ENCODE measurements around the gene CA6.
"Not testable (repeated sequence)": the region's sequence is repeated elsewhere in the genome, so short reads cannot be mapped to it uniquely, and the experiment has no call there.

Gene CA6

GRCh38 chr1:8945568-8945967 is at the start of gene CA6:
Gene CA6 (plus strand): TSS chr1:8945868. CDS start chr1:8945887, 19 bp downstream.
- no peak for DNase-seq

GRCh38 chr1:8896775-8897174 is 48.9 kb upstream of the CA6 start:
- not testable (repeated sequence) for DNase-seq

GRCh38 chr1:8897505-8897904 is 48.2 kb upstream of the CA6 start:
- DNase-seq: not testable (repeated sequence)

DNA sequence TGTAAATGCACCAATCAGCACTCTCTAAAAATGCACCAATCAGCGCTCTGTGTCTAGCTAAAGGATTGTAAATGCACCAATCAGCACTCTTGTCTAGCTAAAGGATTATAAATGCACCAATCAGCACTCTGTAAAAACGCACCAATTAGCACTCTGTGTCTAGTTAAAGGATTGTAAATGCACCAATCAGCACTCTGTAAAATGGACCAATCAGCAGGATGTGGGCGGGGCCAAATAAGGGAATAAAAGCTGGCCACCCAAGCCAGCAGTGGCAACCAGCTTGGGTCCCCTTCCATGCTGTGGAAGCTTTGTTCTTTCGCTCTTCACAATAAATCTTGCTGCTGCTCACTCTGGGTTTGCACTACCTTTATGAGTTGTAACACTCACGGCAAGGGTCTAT is 47.2 kb upstream of the CA6 start:
- DNase-seq: not testable (repeated sequence)

GRCh38 chr1:8899046-8899445 is 46.6 kb upstream of the CA6 start:
- DNase-seq: no peak

GRCh38 chr1:8900684-8901083 is 45.0 kb upstream of the CA6 start:
- not testable (repeated sequence) for DNase-seq

DNA sequence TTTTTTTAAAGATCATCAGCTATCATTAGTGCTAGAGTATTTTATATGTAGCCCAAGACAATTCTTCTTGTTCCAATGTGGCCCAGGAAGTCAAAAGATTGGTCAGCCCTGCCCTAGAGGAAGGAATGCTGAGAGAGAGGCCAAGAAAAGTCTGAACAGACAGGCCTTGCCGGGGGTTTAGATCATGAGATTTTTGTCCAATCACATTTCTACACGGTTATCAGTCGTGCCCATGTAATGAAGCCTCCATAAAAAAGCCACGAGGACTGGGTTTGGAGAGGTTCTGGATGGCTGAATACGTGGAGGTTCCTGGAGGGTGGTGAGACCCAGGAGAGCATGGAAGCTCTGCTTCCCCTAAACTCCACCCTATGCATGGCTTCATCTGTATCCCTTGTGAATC is 42.9 kb upstream of the CA6 start:
- no peak for DNase-seq

- no peak for DNase-seq
These were observed 42.3 kb upstream of the CA6 start for GRCh38 chr1:8903410-8903809.

DNA sequence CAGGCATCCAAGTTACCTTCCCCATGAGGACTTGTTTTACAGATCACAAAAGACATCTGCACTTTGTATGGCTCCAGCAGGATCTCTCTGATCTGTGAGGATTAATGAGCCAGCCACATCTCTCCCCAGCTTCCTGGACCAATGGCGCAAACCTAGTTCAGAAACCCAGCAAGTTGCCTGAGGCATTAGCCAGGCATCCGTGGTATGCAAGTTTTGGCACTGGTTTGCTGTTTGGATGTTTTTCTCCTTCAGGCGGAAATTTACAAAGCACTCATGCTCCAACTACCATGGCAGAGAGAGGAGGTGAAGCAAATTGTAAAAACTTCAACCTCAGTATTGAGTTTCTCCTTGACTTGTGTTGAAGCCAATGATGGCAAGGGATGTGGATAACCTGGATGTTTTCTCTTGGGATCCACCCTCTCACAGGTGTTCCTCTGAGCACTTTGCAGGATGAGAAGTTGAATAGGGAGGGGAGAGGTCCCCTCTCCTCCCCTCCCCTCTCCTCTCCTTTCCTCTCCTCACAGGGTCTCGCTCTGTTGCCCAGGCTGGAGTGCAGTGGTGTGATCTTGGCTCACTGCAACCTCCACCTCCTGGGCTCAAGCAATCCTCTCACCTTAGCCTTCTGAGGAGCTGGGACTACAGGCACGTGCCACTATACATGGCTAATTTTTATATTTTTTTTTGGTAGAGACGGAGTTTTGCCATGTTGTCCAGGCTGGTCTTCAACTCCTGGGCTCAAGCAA is 41.6 kb upstream of the CA6 start:
- no peak for DNase-seq

DNA sequence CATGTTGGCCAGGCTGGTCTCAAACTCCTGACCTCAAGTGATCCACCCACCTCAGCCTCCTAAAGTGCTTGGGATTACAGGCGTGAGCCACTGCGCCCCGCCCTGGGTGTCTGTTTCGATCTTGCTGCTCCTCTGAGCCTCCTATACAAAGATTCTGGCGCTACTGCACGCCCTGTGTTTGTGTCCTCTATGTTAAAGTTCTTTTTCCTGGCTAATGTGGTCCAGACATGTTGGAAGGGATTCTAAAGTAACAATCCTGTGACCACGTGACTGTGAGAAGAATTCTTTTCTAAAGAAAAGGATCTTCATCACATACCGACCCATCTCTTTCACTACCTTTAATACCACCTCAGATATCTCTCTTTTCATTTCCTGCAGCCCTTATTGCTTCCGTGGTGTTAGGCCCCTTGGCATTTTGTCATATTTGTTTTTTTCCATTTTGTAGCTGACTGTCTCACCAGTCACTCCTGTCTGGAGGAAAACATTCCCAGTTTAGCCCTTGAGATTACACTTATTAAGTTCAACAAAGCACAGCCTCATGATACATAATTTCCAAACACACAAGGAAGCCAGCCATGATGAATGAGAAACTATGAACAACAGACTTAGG is 40.0 kb upstream of the CA6 start:
- no peak for DNase-seq

- DNase-seq: no peak
These were observed 37.1 kb upstream of the CA6 start for GRCh38 chr1:8908388-8909151.

- no peak for DNase-seq
These were observed 35.3 kb upstream of the CA6 start for GRCh38 chr1:8910331-8910730.

GRCh38 chr1:8910914-8911313 is 34.8 kb upstream of the CA6 start:
- no peak for DNase-seq

DNA sequence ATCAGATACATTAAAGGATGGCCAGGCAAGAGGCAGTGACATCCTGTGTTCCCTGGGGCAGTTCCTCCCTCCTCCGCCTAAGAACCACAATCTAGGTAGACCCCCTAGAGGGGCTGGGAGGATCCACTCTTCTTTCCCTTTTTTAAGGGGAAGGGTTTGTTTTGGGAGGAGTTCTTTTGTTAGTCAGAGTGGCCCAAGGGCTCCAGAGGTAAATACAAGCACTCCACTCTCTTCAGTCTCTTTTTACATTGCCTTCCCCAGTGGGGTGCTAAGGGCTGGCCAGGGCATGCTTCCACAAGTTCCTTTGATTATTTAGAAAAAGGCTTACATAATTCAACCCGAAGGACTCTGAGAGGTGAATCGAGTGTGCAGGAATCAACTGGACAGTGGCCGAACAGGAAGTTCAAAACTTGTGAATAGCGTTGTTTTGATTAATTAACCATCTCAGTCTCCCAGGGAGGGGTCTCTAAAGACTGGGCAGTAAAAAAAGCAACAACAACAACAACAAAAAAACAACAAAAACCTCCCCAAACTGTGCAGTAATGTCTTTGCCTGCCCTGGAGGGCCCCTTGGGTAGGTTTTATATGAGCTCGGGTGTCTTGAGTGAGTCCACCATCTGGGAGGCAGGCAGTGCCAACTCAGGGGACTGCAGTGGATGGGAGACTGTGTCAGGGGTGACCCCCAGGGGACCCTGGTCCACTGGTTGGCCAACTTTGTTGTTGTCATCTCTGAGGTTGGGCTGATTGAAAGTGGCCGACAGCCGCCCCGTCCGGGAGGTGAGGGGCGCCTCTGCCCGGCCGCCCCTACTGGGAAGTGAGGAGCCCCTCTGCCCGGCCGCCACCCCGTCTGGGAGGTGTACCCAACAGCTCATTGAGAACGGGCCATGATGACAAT is 34.0 kb upstream of the CA6 start:
- no peak for DNase-seq

DNA sequence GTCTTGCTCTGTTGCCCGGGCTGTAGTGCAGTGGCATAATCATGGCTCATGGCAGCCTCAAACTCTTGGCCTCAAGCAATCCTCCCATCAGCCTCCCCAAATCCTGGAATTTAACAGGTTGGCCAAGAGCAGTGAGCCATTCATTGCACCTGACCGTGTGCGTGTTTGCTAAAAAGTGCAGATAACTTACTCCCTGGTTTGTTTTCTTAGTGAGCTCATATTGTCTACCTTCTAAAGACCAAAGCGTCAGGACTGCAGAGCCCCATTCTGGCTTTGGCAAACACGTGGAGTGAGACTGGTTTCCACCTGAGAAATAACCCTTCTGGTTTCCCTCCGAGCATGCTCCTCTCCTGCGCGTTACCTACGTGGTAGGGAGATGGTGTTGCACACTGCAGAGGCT is 32.2 kb upstream of the CA6 start:
- no peak for DNase-seq

GRCh38 chr1:8914466-8914865 is 31.2 kb upstream of the CA6 start:
- no peak for DNase-seq

- no peak for DNase-seq
These were observed 30.2 kb upstream of the CA6 start for GRCh38 chr1:8915446-8915845.

DNA sequence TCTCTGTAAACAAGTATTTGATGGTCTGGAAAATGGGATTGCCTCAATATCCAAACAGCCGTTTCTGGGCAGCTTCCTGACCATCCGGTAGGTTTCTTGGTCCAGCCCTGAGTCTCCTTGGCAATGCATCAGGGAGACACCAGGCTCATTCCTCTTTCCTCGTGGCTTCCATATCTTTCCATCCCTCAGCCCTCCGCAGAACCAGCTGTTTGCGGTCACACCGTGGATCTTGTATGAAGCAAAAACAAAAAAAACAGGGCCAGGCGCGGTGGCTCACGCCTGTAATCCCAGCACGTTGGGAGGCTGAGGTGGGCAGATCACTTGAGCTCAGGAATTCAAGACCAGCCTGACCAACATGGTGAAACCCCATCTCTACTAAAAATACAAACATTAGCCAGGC is 28.1 kb upstream of the CA6 start:
- DNase-seq: not testable (repeated sequence)

- no peak for DNase-seq
These were observed 22.7 kb upstream of the CA6 start for GRCh38 chr1:8922962-8923361.

GRCh38 chr1:8925406-8925805 is 20.3 kb upstream of the CA6 start:
- no peak for DNase-seq

DNA sequence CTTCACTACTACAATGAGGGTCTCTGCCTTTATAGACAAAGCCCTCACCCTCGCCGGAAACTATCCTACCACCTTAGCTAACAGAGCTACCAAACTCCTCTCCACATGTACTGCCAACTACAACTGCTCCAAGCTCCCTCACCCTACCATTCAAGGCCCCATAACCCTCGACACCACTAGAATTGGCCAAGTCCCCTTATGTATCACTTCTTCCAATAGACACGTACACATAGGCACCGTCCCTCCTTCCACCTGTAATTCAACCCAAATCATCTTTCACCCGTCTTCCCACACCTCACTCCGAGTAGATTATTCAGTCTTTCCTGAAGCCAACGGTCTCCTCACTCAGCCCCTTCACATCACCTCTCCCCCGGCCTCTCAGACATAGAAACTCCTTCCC is 19.7 kb upstream of the CA6 start:
- no peak for DNase-seq

DNA sequence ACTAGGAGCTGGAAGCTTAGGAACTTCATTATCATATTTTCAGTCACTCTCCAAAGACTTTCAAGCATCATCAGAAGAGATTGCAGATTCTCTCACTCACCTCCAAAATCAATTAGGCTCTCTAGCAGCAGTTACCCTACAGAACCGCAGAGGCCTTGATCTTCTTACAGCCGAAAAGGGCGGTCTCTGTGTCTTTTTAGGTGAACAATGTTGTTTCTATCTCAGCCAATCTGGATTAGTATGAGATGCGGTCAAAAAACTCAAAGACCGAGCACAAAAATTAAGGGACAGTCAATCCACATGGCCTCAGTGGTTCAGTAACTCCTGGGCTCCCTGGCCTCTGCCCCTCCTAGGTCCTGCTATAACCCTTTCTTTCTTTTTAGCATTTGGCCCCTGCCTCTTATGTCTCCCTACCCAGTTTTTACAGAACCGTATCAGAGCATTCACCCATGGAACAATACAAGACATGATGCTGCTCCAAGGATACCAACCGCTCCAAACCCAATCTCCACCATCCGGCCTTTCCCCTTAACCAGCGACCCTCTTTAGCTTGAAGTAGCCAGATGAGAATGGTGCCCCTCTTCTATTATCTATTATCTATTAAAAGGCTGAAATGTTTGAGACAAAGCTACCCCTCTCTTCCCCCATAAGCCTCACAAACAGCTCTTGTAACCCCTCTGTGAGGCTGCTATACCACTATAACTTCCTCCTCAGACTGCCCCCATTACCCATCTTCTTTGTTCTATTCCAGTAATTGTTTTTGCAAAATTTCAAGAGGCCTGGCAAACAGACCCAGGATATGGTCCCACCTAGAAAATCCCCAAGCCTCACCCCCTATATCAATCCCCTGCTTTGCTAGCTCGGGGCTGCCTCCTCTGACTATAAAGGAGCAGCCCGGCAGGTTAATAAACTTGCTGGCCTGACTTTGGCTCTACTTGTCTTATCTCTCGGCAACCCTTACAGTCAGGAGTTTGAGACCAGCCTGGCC is 18.7 kb upstream of the CA6 start:
- DNase-seq: no peak

All from activated CD4-positive, alpha-beta T cell treated with anti-CD3 and anti-CD28 coated beads, Interleukin-2, amount 50 U/mL, for 16 hours (primary cell).